GM21576 (cell line): ENCODE data around the gene TSR3.
A peak's percentile ranks its signal among the peaks of the same experiment; 100 is the strongest.
"Not testable (repeated sequence)": the region's sequence is repeated elsewhere in the genome, so short reads cannot be mapped to it uniquely, and the experiment has no call there.

Experiments
- ATAC-seq: cut with Tn5 transposase; IDR thresholded peaks from one replicate; pipeline ENCODE4 v1.9.1; 2021; ENCODE audit warnings: mild to moderate bottlenecking, moderate library complexity; ENCODE audit not compliant: unreplicated experiment

TSR3 gene

GRCh38 chr16:1338855-1339675 lies 12.6 kb downstream of the TSR3 start:
- no peak for ATAC-seq

DNA sequence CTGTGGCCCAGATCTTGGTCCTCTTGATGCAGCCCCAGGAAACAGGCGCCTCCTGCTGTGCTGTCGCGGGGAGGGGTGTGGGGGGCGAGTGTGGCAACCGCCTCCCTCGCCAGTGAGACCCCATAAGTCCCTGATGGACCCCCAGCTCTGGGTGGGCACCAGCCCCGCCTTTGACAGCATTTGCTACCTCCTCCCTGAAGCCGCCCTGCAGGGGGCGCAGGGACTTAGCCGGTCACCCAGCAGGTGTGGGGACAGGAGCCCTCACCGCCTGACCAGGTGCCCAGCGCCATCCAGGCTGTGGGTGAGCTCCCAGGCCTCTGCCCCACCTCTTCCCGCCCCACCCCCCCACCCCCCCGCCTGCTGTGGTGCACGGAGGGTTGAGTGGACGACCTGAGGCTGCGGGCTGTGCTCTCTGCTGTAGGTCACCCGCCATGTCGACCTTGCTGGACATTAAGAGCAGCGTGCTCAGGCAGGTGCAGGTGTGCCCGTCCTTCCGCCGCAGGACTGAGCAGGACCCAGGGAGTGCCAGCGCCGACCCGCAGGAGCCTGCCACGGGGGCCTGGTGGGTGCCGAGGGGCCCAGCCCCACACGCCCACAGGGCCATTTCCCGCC lies 13.5 kb downstream of the TSR3 start:
- no peak for ATAC-seq

GRCh38 chr16:1337486-1337885 lies 14.2 kb downstream of the TSR3 start:
- no peak for ATAC-seq

- no peak for ATAC-seq
Measured at GRCh38 chr16:1336619-1337018, 15.1 kb downstream of the TSR3 start.

DNA sequence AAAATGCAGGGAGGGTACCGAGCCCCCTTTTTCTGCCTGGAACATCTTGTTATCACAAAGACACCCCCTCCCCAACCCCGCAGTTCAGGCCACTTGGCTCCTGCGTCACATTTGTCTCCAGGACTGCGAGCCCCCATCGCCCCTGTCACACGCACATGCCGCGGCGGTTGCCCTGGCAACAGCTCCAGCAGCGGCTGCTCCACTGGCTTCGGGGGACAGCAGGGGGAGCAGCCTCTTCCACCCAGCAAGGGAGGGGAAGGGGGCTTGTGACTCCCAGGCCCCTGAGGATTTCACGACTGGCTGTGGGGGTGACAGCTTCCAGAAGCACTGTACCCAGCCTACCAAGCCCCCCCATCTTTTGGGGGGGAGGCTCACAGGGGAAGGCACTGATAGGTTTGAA lies 15.7 kb downstream of the TSR3 start:
- ATAC-seq: no peak

DNA sequence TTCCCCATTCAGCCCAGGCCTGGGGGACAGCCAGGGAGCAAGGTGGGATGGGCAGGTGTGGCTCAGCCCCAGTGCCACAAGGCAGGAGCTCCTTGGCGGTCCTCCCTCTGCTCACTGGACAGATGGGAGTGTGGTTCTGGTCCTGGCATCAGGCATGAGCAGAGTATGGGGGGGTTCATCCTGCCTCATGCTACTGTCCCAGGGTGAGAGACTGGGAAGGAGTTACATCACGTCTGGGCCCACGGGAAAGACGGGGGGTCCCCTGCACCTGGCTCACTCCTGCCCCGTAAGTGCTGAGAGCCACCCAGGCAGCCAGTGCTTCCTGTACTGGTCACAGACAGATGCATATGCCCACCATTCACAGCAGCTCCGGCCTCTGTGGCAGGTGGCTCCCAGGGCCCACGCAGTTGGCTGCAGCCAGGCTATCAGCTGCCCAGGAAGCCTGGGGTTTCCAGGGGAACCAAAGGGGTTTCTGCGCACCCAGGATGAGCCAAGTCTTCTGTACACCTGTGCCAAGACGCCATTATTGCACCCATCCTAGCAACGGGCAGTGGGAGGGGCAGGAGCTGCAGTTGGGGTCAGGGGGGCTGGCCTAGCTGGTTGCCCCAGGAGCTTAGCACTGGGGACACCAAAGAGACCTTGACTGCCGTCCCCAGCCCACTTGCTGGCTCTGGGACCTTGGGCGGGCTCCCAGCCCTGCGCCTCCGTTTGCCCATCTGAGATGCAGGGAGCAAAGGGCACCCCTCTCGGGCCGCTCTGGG lies 16.3 kb downstream of the TSR3 start:
- no peak for ATAC-seq

DNA sequence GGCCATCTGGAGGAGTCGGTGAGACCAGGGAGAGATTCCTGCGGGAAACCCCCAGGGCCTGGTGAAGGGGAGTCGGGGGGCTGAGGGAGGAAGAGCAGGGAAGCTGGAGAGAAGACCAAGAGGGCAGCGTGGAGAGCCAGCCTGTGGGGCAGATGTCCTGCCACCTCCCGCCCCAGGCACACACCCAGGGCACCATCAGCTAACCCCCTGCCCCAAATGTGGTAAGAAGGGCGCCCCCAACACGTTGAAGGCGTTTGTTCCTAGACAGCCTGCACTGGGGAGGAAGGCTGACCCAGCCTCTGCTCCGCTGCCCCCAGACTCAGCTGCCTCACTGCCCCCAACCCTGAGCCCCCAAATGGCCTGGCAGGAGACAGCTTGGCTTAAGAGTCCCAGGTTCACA lies 16.9 kb downstream of the TSR3 start:
- ATAC-seq: no peak

GRCh38 chr16:1333854-1334700 lies 17.6 kb downstream of the TSR3 start:
- ATAC-seq: no peak

GRCh38 chr16:1333149-1333812 lies 18.4 kb downstream of the TSR3 start, which contains the start of gene BAIAP3:
TSS of gene BAIAP3 (plus strand) at chr16:1333645. CDS start at chr16:1338550, 4,905 bp downstream.
- no peak for ATAC-seq

GRCh38 chr16:1332618-1333148 lies 19.0 kb downstream of the TSR3 start:
- no peak for ATAC-seq

- peak; percentile 56 for ATAC-seq
Measured at GRCh38 chr16:1331712-1332617, 19.7 kb downstream of the TSR3 start.

- no peak for ATAC-seq
Measured at GRCh38 chr16:1330931-1331711, 20.6 kb downstream of the TSR3 start.

GRCh38 chr16:1330260-1330914 lies 21.3 kb downstream of the TSR3 start:
- no peak for ATAC-seq

GRCh38 chr16:1328961-1329360 lies 22.7 kb downstream of the TSR3 start:
- not testable (repeated sequence) for ATAC-seq

DNA sequence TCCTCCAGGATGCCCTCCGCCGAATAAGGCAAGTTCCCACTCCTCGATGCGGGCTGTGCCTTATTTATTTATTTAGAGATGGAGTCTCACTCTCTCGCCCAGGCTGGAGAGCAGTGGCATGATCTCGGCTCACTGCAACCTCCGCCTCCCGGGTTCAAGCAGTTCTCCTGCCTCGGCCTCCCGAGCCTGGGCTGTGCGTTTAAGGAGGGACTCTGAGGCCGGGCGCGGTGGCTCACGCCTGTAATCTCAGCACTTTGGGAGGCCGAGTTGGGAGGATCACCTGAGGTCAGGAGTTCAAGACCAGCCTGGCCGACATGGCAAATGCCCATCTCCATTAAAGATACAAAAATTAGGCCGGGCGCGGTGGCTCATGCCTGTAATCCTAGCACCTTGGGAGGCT lies 23.5 kb downstream of the TSR3 start:
- not testable (repeated sequence) for ATAC-seq

DNA sequence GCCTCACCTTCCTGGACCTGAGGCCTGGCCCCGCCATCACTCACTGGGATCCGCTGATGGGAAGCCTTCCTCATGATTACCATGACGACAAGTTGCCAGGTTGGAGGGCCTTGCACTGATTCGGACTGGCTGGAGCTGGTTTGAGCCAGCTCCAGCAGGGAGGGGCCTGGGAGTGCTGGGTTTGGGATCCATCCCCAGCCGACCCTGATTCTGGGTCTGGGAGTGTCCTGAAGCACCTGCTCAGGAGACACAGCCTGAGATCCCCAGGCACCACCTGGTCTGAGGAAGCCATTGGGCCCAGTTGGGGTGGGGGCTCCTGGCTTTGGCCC lies 24.1 kb downstream of the TSR3 start:
- no peak for ATAC-seq

DNA sequence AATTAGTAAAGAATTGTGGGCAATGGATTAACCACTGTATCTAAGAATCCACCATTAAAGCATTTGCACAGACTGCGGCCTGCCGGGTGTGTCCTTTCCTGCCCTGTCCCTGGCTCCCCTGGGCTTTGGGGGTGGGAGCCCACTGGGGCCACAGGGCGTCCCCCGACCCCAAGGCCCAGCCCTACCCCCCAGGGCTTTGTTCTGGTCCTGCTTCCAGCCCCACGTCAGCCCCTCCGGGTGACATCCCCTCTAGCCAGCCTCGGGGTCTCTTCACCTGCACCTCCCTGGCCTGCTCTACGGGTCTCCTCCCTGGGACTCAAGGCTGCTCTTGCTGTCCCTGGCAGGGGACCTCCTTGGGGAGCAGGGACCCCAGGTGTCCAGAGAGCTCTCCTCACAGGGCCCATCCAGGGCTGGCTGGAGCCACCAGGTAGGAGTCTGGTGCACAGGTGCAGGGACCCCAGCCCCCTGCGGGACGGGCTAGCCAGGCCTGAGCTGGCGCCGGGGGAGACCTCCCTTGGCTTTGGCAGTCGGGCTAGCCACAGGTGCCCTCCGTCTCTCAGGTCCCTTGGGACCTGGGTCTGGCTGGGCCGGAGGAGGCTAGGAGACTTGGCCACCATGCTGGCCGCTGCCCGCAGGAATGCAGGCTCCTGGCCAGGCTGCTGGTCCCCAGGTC lies 24.6 kb downstream of the TSR3 start:
- no peak for ATAC-seq
